HepG2 (cell line): ENCODE measurements around the gene FGGY. TPM values are rescaled to one million over a fixed set of nuclear protein-coding genes. Genes with fewer than 3 reads are reported as not detected.

Experiments
- CBFB ChIP-seq: sonication (generic); formaldehyde crosslinking; IDR thresholded peaks from 2 replicates; pipeline ENCODE4 v1.4.0; 2020; ENCODE audit warnings: missing genetic modification reagents
- CSRNP2 ChIP-seq: sonication (generic); formaldehyde crosslinking; conservative IDR thresholded peaks from 2 replicates; pipeline ENCODE4 v1.8.0; 2022; ENCODE audit warnings: low read depth, missing genetic modification reagents
- FOXM1 ChIP-seq: sonication (generic); formaldehyde crosslinking; IDR thresholded peaks from 2 replicates; pipeline ENCODE4 v1.5.0; 2020; ENCODE audit warnings: missing genetic modification reagents
- HNF4G ChIP-seq, 2 experiments: sonication (generic) in 1 of 2; formaldehyde crosslinking in 1 of 2; IDR thresholded peaks; 2 replicates each; pipeline versions ENCODE4 v1.4.0 to v1.6.1; 2011 to 2020; ENCODE audit warnings: borderline replicate concordance in 2 of 2, low read depth in 2 of 2, mild to moderate bottlenecking in 2 of 2, low read length in 1 of 2, missing genetic modification reagents in 1 of 2, moderate library complexity in 1 of 2
- NRL ChIP-seq: sonication (generic); formaldehyde crosslinking; IDR thresholded peaks from 2 replicates; pipeline ENCODE4 v1.5.0; 2020; ENCODE audit warnings: missing genetic modification reagents, mild to moderate bottlenecking, moderate library complexity, borderline replicate concordance
- RFX5 ChIP-seq: IDR thresholded peaks from 2 replicates; pipeline ENCODE4 v1.6.1; 2011; ENCODE audit warnings: low read depth, low read length, improper control_type of control experiment
- SMAD3 ChIP-seq: sonication (generic); formaldehyde crosslinking; IDR thresholded peaks from 2 replicates; pipeline ENCODE4 v1.4.0; 2020; ENCODE audit warnings: missing genetic modification reagents
- SMARCC2 ChIP-seq: fragments of 450-650 bp; IDR thresholded peaks from 2 replicates; pipeline ENCODE4 v1.6.1; 2017; ENCODE audit warnings: antibody characterized with exemption, mild to moderate bottlenecking
- TFE3 ChIP-seq: IDR thresholded peaks from 2 replicates; pipeline ENCODE4 v1.6.1; 2016
- TIGD3 ChIP-seq: sonication (generic); formaldehyde crosslinking; IDR thresholded peaks from 2 replicates; pipeline ENCODE4 v1.5.1; 2020; ENCODE audit warnings: mild to moderate bottlenecking, missing genetic modification reagents, borderline replicate concordance
- ZBED4 ChIP-seq: sonication (generic); formaldehyde crosslinking; IDR thresholded peaks from 2 replicates; pipeline ENCODE4 v1.4.0; 2020; ENCODE audit warnings: missing genetic modification reagents, borderline replicate concordance
- ZNF205 ChIP-seq: IDR thresholded peaks from 2 replicates; pipeline ENCODE4 v1.6.1; 2018; ENCODE audit warnings: missing biosample characterization, missing genetic modification reagents
- ZNF256 ChIP-seq: sonication (generic); formaldehyde crosslinking; conservative IDR thresholded peaks from 2 replicates; pipeline ENCODE4 v1.4.0; 2020; ENCODE audit warnings: missing genetic modification reagents
- ZNF563 ChIP-seq: sonication (generic); formaldehyde crosslinking; IDR thresholded peaks from 2 replicates; pipeline ENCODE4 v1.8.0; 2022; ENCODE audit warnings: mild to moderate bottlenecking, moderate library complexity, missing genetic modification reagents
- polyA plus RNA-seq, 8 experiments: library from polyadenylated mRNA; depleted of rRNA in 3 of 8; stranded (reverse) in 7 of 8; unstranded in 1 of 8; fragments of >200 nt; fragmentation: Illumina TruSeq in 4 of 8; extraction: Trizol in 4 of 8; gene quantifications; 2 replicates each; pipeline versions ENCODE4 v1.2.1 to v1.2.3, GENCODE V29; 2011 to 2016; ENCODE audit warnings: low read depth in 4 of 8, missing spikeins in 1 of 8, mixed read lengths in 1 of 8; ENCODE audit not compliant: insufficient read depth in 1 of 8
- total RNA-seq, 5 experiments: library from RNA; depleted of rRNA; stranded (reverse); fragments of >200 nt; fragmentation: Illumina TruSeq; extraction: Trizol; gene quantifications; 2 replicates each; pipeline ENCODE4 v1.2.3, GENCODE V29; 2016; ENCODE audit warnings: low read depth in 1 of 5

FGGY gene
- total and polyA plus RNA-seq, 2 of the 13 experiments (the other 11 are each of a cell fraction or from before 2014, with no cell fraction given) = 15.7 to 27.5 TPM

GRCh38 chr1:59263111-59263510 lies 33.8 kb upstream of the FGGY start (continued):
- TF ChIP-seq SMARCC2 (no peak), HNF4G (IDR thresholded peaks at IDR 0.05; ENCODE audit: borderline replicate concordance, low read depth, low read length) (no peak), HNF4G (CRISPR knock-in tag; IDR thresholded peaks at IDR 0.05; ENCODE audit: borderline replicate concordance, low read depth) (no peak), RFX5 (no peak), TFE3 (CRISPR knock-in tag) (no peak), CSRNP2 (CRISPR knock-in tag) (no peak), NRL (no peak), ZNF256 (CRISPR knock-in tag) (no peak), TIGD3 (no peak), CBFB (no peak), SMAD3 (CRISPR knock-in tag) (no peak), ZNF563 (no peak), ZBED4 (CRISPR knock-in tag) (no peak), ZNF205 (CRISPR knock-in tag) (no peak), FOXM1 (CRISPR knock-in tag) (no peak)
